GM12878 (cell line): ENCODE data around the gene SEPHS1. TPM values are rescaled to one million over a fixed set of nuclear protein-coding genes. Genes with fewer than 3 reads are reported as not detected.

Experiments
- BACH1 ChIP-seq: fragments of 450-650 bp; IDR thresholded peaks from 2 replicates; pipeline ENCODE4 v1.6.1; 2017; ENCODE audit warnings: mild to moderate bottlenecking, borderline replicate concordance
- BCL11A ChIP-seq: IDR thresholded peaks from 2 replicates; pipeline ENCODE4 v1.6.1; 2011; ENCODE audit warnings: low read depth, low read length
- CBX5 ChIP-seq: sonication (generic); IDR thresholded peaks from 2 replicates; pipeline ENCODE4 v1.6.1; 2016; ENCODE audit warnings: low read depth, moderate library complexity, mild to moderate bottlenecking, inconsistent platforms
- CHD1 ChIP-seq: IDR thresholded peaks from 2 replicates; pipeline ENCODE4 v1.6.1; 2012; ENCODE audit warnings: low read depth, low read length, improper control_type of control experiment
- ELK1 ChIP-seq: IDR thresholded peaks from 2 replicates; pipeline ENCODE4 v1.6.1; 2012; ENCODE audit warnings: low read depth, low read length, improper control_type of control experiment
- FOXM1 ChIP-seq: IDR thresholded peaks from 2 replicates; pipeline ENCODE4 v1.6.1; 2012; ENCODE audit warnings: low read depth, mild to moderate bottlenecking, inconsistent platforms, low read length, moderate library complexity
- HCFC1 ChIP-seq: fragments of 150-350 bp; IDR thresholded peaks from 2 replicates; pipeline ENCODE4 v1.6.1; 2014; ENCODE audit warnings: low read length
- IRF3 ChIP-seq: fragments of 450-650 bp; IDR thresholded peaks from 2 replicates; pipeline ENCODE4 v1.6.1; 2014; ENCODE audit warnings: mild to moderate bottlenecking
- JUND ChIP-seq: IDR thresholded peaks from 2 replicates; pipeline ENCODE4 v1.6.1; 2012; ENCODE audit warnings: low read depth, mild to moderate bottlenecking, low read length, improper control_type of control experiment, moderate library complexity
- NFYA ChIP-seq: IDR thresholded peaks from 2 replicates; pipeline ENCODE4 v1.6.1; 2011; ENCODE audit warnings: low read depth, mild to moderate bottlenecking, low read length, improper control_type of control experiment, borderline replicate concordance
- PAX8 ChIP-seq: fragments of 450-650 bp; IDR thresholded peaks from 2 replicates; pipeline ENCODE4 v1.6.1; 2017; ENCODE audit warnings: mild to moderate bottlenecking, moderate library complexity
- RELB ChIP-seq: fragments of 450-650 bp; IDR thresholded peaks from 2 replicates; pipeline ENCODE4 v1.6.1; 2017; ENCODE audit warnings: low read depth, mild to moderate bottlenecking, moderate library complexity
- RFX5 ChIP-seq: IDR thresholded peaks from 2 replicates; pipeline ENCODE4 v1.6.1; 2011; ENCODE audit warnings: low read depth, low read length, improper control_type of control experiment
- SIX5 ChIP-seq: IDR thresholded peaks from 2 replicates; pipeline ENCODE4 v1.6.1; 2011; ENCODE audit warnings: mild to moderate bottlenecking, low read depth, low read length, moderate library complexity; ENCODE audit not compliant: severe bottlenecking
- SMARCA5 ChIP-seq: fragments of 450-650 bp; IDR thresholded peaks from 2 replicates; pipeline ENCODE4 v1.6.1; 2017; ENCODE audit warnings: mild to moderate bottlenecking
- TCF3 ChIP-seq: IDR thresholded peaks from 2 replicates; pipeline ENCODE4 v1.6.1; 2012; ENCODE audit warnings: low read depth, mild to moderate bottlenecking, low read length, borderline replicate concordance; ENCODE audit not compliant: insufficient read depth
- YBX1 ChIP-seq: fragments of 450-650 bp; IDR thresholded peaks from 2 replicates; pipeline ENCODE4 v1.6.1; 2016; ENCODE audit warnings: antibody characterized with exemption
- ZNF217 ChIP-seq: fragments of 450-650 bp; IDR thresholded peaks from 2 replicates; pipeline ENCODE4 v1.6.1; 2017; ENCODE audit warnings: antibody characterized with exemption, mild to moderate bottlenecking
- ZNF622 ChIP-seq: fragments of 450-650 bp; IDR thresholded peaks from 2 replicates; pipeline ENCODE4 v1.6.1; 2017; ENCODE audit warnings: mild to moderate bottlenecking, inconsistent platforms
- ZNF687 ChIP-seq: fragments of 450-650 bp; IDR thresholded peaks from 2 replicates; pipeline ENCODE4 v1.6.1; 2017; ENCODE audit warnings: mild to moderate bottlenecking, moderate library complexity
- ZZZ3 ChIP-seq: IDR thresholded peaks from 2 replicates; pipeline ENCODE4 v1.6.1; 2011; ENCODE audit warnings: low read depth; ENCODE audit not compliant: control insufficient read depth, insufficient read length
- polyA plus RNA-seq, 11 experiments: library from polyadenylated mRNA; depleted of rRNA in 4 of 11; unstranded in 6 of 11; stranded (reverse) in 5 of 11; fragments of >200 nt; fragmentation: Nextera tagmentation in 4 of 11; fragmentation: Illumina TruSeq in 1 of 11; extraction: Ambion mirVana in 4 of 11; extraction: Trizol in 1 of 11; gene quantifications; 1 replicate in 1 of 11; 2 replicates in 10 of 11; pipeline versions ENCODE4 v1.2.1 to v1.2.3, GENCODE V29; 2011 to 2016; ENCODE audit warnings: inconsistent platforms in 2 of 11, missing spikeins in 2 of 11, low read depth in 1 of 11
- total RNA-seq, 4 experiments: library from RNA; depleted of rRNA in 3 of 4; stranded (reverse); fragments of >200 nt in 3 of 4; fragmentation: Illumina TruSeq in 1 of 4; extraction: Trizol in 1 of 4; gene quantifications; 2 replicates each; pipeline versions ENCODE4 v1.2.1 to v1.2.3, GENCODE V29; 2013 to 2021

Gene SEPHS1
- total and polyA plus RNA-seq, 10 of the 15 experiments (the other 5 are each of a cell fraction or from before 2014, with no cell fraction given), result 14.7 to 85.4 (median 48.5) TPM

GRCh38 chr10:13299437-13300287, 48.4 kb downstream of the SEPHS1 start, which contains the start of gene PHYH (continued):
- TF ChIP-seq ZNF687, result peak; percentile 66
- TF ChIP-seq JUND, result no peak
- no peak for TF ChIP-seq RELB
- TF ChIP-seq PAX8, result no peak
- TF ChIP-seq IRF3, result no peak
- TF ChIP-seq BCL11A, result 0 out of 2 replicates have a peak, but pooled peaks have one; percentile 23
- no peak for TF ChIP-seq CBX5
- no peak for TF ChIP-seq NFYA
- TF ChIP-seq YBX1, result no peak
- 0 out of 2 replicates have a peak, but pooled peaks have one; percentile 3 for TF ChIP-seq HCFC1
- 0 out of 2 replicates have a peak, but pooled peaks have one; percentile 32 for TF ChIP-seq ZNF217
- no peak for TF ChIP-seq CHD1
- TF ChIP-seq FOXM1, result no peak
- TF ChIP-seq SIX5, result no peak
- peak; percentile 25; the same call in 1 of the 2 replicates for TF ChIP-seq BACH1
- no peak for TF ChIP-seq ZNF622
- TF ChIP-seq SMARCA5, result 0 out of 2 replicates have a peak, but pooled peaks have one; percentile 87
- TF ChIP-seq RFX5, result no peak
- no peak for TF ChIP-seq TCF3
- no peak for TF ChIP-seq ZZZ3
- no peak for TF ChIP-seq ELK1
